NCI-H510A (cell line): Measurements from ENCODE around the gene EIF2B2.
"Not testable (repeated sequence)": the region's sequence is repeated elsewhere in the genome, so short reads cannot be mapped to it uniquely, and the experiment has no call there.

Experiments used
- DNase-seq: peaks from one replicate; lab custom pipeline; 2025; lab: John Stamatoyannopoulos, UW

EIF2B2 gene

DNA sequence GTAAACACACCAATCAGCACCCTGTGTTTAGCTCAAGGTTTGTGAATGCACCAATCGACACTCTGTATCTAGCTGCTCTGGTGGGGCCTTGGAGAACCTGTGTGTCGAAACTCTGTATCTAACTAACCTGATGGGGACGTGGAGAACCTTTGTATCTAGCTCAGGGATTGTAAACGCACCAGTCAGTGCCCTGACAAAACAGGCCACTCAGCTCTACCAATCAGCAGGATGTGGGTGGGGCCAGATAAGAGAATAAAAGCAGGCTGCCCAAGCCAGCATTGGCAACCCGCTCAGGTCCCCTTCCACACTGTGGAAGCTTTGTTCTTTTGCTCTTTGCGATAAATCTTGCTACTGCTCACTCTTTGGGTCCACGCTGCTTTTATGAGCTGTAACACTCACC is 6.9 kb upstream of the EIF2B2 start:
- DNase-seq = not testable (repeated sequence)

DNA sequence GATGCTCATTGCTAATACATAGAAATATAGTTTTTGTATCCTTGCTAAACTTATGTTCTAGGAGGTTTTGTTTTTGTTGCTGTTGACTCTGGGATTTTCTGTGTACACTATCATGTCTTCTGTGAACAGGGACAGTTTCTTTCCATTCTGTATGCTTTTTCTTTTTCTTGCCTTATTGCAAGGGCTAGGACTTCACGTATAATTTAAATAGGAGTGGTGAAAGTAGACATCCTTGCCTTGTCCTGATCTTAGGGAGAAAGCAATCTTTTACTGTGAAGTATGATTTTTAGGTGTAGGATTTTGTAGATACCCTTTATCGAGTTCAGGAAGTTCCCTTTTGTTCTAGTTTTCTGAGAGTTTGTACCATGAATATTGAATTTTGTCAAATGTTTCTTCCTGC is 1.5 kb upstream of the EIF2B2 start:
- DNase-seq = no peak

DNA sequence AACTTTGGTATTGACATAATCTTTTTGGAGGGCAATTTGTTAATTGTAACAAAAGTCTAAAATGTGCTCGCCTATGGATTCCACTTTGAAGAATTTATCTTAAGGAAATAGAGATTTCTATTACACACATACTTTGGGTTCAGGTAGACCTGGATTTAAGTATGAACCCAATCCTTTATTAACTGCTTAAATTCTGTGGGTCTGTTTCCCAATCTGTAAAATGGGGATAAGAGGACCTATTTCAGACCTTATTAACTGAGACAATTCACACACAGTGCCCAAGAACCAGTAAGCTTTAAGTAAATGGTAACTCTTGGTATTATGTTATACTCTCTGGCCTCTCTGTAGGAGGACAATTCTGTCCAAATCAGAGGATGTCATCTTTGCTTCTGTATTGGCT is 822 bp upstream of the EIF2B2 start:
- no peak for DNase-seq

DNA sequence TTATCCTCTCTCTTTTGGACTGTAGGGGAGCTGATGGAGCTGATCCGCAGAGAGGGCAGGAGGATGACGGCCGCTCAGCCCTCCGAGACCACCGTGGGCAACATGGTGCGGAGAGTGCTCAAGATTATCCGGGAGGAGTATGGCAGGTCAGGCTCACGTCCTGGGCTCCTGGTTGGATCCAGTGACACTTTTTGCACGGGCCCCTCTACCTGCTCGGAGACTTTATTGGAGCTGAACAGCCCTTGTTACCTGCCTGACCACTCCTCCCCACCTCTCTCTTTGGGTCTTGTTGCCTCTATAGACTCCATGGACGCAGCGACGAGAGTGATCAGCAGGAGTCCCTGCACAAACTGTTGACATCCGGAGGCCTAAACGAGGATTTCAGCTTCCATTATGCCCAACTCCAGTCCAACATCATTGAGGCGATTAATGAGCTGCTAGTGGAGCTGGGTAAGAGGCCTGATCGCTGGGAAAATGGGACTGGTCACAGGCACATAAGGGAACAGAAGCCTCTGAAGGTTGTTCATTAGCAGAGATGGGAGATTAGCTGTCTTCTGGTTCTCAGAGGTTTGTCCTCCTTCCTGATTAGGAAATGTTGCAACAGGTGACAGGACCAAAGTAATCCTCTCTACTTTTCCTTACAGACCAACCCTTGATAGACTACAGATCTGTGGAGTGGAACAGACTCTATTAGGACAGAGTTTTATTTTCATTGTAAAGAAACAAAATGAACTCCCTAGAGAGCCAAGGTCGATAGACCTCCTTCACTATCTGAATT is 718 bp downstream of the EIF2B2 start:
- DNase-seq = no peak

DNA sequence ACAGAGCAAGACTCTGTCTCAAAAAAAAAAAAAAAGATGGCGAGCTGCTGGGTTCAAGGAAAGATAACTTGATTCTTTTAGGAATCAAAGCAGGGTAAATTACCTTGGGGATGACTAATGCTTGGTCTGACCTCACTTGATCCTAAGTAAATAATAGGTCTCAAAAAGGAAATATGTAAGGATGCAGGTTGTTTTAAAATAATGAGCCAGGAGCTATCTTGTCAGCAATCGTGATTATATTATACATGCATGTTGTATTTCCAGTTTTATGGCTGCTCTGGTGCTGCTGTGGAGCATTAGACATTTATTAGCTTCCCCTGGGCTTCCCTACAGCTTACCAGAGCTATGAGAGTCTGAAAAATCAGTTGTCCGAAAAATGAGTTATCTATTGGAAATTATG is 2.6 kb downstream of the EIF2B2 start:
- DNase-seq = no peak

DNA sequence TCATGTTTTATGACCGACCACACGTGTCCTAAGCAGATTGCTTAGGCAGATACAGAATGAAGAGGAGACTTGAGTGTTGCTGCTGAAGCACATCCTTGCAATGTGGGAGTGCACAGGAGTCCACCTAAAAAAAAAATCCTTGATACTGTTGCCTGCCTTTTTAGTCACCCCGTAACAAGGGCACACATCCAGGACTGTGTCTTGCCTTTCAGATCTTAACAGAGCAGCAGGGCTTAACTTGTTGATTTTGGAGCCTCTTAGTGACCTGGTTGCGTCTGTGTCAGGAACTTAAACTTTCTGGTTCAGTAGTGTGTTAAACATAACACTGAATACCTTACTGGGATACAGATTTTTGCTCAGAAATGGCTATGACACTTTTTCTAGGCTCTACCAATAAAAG is 6.5 kb downstream of the EIF2B2 start:
- DNase-seq = no peak

DNA sequence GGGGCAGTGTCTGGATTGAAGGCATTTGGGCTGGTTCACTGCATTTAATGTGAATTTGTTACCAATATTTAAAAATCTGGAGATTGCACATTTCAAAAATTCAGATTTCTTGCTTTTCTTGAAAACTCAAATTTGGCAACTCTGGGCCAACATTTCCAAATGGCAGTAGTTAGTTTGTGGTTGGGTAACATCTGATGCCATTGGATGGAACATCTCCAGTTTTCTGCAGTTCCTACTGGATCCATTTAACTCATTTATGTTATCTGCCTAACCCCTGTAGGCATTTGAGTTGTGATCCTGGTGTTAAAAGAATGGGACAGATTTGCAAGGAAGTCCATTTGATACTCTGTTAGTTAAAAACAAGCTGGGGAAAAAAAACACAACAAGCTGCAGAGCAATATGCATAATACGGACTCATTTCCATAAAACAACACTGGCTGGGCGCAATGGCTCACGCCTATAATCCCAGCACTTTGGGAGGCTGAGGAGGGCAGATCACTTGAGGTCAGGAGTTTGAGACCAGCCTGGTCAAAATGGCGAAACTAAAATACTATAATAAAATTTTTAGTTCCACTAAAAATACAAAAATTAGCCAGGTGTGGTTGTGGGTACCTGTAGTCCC is 7.9 kb downstream of the EIF2B2 start:
- DNase-seq = no peak

DNA sequence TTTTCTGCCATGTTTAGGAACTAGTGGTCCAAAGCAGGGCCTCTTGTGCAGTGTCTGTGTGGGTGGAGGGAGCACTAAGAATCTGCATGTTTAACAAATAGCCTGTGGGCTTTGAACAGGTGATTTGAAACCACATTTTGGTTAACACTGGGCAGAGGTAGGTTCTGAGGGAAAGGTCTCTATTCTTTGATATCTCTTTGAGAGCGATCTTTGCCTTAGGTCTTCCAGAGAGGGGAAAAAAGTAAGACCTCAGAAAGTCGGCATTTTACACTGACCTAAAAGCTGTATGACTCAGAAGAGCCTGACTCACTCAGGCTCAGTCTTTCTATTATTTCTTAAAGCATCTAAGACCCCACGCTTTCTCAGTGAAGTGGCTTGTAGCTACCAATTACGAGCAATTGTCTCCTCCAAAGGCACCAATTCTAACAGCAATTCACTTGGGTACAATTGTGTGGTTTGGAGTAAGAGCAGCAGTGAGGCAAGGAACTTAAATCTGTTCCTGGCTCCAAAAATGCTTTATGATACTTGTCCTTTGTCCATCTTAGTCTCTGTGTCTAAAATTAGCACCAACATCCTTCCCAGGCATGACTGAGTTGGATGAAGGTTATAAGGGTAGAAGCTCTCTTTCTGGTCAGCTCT is 8.8 kb downstream of the EIF2B2 start:
- DNase-seq = no peak

DNA sequence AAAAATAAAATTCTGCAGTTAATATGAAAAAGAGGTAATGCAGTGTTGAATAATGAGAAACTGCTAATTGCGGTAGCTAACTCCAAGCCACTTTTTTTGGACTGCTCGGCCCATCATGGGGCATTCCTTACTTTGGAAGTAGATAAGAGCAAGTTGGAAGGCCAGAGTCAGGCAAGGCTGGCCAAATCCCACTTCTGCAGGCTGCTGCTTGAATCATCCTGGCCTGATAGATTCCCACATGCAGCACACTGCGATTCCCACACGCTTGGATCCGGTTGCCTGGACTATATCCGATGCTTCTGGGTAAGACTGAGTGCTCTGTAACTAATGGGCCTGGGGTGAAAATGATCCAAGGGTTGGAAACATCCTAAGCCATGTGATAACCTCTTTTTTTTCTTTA is 10.6 kb downstream of the EIF2B2 start:
- no peak for DNase-seq

DNA sequence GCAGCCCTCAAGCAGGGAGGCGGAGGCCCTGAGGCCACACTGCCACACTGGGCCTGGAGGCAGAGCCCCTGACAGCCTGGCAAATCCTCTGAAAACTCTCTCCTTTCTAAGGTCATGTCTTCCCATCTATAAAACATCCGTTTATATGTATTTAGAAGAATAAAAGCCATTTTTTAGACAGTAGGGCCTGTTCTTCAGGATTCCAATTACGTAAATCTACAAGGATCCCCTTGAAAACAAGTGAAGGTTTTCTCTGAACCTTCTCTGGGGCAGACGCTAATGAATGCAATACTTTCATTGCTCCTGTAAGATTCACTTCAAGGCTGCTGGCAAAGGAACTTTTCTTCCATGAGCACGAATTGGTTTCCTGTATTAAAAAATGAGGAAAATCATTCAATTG is 12.8 kb downstream of the EIF2B2 start:
- no peak for DNase-seq

DNA sequence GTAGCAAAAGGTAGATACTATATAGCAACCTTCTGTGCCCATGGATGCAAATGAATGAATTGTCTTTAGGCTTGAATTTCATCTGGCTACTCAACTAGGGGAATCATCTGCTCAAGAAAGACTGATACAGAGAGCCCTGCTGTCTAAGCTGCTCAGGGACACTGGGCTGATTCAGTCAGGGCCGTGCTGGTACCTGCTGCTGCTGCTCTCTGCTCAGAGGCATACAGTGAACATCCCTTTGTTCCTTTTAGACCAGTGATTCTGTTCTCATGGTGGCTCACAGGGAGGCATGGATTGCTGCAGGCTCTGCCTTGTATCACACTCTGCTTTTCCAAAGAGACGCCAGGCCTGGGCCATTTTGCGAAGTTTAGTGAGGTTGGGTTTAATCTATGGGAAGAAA is 14.1 kb downstream of the EIF2B2 start:
- DNase-seq = no peak

DNA sequence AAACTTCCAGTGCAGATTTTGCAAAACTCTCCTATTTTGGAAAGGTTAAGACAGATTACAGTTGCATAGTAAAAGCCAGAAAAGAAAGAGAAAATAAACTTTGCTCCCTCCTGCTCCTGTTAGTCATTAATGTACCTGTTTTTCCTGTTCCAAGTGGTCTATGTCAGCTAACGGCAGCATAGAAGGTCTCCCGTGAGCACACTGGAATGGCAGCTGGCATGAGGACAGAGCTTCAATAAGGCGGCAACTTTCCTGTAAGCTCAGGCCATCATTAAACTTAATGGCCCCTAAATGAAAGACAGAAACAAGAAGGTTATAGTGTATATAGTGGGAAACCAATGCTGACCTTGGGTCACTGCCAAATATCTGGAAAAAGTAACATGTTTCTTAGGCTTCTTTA is 16.0 kb downstream of the EIF2B2 start:
- no peak for DNase-seq

DNA sequence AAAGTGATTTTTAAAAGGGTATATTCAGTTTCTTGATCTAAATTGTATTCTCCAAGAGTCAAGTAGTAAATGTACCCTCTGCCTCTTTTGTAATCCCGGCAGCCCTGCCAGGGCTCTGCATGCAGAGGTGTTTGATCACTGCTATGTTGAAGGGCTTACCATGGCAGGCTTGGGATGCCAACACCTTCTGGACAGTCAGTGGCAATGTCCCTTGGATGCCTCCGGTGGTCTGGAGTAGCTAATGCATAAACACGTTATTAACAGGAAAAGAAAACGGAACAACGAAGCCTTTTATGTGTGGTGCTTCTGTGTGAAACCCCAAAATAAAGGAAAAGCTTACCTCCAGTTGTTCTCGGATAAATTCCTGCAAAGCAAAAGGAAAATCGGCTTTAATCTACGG is 19.9 kb downstream of the EIF2B2 start:
- peak; percentile 14 for DNase-seq

DNA sequence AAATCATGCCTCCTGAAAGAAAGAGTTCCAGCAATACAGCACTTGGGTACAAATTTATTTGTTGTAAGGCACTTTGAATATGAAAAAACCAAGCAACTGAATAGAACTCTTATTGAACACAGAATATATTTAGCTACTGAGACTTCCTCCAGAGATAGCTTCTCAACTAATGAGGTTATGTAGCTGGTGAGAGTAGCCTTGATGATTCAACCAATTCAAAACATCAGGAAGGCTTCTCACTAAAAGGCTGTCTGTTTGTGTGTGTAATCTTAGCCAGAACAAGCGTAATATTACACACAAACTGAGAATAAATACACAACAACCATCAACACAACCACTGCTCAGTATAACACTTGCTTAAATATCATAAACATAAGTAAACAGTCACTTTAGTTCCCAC is 20.4 kb downstream of the EIF2B2 start:
- DNase-seq = no peak

DNA sequence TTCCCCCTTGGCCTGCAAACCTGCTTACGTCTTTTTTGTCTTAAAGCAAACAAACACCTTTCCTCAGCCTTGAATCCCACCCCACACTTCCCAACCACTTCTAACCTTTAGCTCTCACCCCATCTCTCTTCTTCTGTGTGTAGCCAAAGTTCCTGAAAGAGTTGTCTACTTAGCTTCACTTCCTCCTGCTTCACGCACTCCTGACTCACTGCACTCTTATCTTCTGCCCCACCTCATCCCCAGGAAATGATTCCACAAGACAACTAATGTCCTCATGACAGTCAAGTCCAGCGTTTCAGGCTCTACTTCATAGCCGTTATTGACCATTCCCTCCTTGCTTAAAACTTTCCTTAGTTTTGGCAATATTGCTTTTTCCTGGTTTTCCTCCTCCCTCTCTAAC is 22.4 kb downstream of the EIF2B2 start:
- no peak for DNase-seq

DNA sequence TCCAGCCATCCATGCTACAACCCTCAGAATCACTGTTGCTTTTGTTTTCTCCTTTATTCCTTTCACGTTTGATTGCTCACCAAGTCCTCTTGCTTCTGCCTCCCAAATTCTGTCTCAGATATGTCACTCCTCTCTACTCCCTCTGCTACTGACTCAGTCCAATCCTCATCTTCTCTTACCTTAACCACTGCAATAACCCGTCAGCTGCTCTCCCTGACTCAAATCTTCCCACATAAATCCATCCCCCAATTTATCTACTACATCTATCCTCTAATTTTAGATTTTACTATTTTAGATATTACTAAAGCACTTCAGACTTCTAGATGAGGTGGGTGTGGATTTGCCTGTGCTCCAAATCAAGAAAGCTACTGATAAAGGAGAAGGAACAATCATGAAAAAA is 23.2 kb downstream of the EIF2B2 start:
- DNase-seq = no peak

DNA sequence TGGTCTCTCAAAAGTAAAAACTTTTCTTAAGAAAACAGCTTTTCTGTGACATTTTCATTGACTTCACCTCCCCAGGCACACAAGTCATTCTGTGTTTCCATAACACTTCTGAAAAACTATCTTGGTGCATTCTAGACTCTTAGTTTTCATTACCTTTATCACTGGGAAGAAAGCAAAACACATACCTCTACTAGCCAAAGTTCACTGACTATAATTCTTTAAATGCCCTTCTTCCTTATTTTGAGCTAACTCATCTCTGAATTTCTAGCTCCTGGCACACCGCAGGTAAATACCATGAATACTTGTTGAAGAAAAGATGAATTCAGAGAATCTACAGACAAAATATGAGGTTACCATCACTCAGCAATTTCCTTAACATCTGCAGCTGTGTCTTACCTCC is 27.4 kb downstream of the EIF2B2 start:
- DNase-seq = no peak

DNA sequence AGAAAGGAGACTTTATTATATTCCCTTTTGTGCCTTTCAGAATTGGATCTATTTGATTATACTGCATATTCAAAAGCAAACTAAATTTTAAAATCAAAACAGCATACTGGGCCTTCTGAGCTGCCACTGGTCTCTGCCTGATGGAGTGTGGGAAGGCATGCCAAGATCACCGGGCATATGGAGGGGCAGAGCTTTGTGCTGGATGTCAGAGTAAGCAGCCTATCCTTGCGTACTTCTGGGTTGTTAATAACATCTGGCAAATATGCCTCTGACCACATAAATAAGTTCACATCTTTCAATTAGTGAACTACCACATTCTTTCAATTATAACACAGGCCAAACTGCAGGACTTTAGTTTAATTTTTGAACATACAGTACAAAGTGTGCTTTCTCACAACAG is 30.2 kb downstream of the EIF2B2 start:
- DNase-seq = no peak

DNA sequence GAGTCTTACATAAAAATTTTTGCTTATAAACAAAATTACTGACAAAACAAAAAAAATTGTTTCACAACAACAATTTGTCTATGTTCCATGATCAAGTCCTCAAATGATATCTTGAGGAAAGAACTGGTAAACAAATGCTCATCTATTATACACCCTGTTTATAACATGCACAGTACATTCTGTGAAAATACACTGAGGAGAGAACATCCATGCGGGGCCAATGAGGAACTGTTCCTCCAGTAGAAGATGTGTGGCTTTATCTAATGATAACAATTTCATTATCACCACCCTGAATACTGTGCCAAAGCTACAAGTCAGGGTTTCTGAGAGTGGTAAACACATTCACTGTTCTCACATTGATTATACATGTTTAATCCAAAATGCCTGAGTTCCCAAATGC is 37.8 kb downstream of the EIF2B2 start:
- DNase-seq = no peak

DNA sequence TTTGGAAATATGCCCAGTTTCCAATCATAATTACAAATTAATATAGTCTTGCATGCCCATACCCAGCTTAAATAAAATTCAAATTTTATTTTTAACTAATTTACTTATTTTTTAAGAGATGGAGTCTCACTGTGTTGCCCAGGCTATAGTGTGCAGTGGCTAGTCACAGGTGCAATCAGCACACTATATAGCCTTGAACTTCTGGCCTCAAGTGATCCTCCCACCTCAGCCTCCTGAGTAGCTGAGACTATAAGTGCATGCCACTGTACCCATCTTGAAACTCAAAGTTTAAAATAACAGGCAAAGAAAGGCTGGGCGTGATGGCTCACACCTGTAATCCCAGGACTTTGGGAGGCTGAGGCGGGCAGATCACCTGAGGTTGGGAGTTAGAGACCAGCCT is 38.2 kb downstream of the EIF2B2 start:
- DNase-seq = no peak

DNA sequence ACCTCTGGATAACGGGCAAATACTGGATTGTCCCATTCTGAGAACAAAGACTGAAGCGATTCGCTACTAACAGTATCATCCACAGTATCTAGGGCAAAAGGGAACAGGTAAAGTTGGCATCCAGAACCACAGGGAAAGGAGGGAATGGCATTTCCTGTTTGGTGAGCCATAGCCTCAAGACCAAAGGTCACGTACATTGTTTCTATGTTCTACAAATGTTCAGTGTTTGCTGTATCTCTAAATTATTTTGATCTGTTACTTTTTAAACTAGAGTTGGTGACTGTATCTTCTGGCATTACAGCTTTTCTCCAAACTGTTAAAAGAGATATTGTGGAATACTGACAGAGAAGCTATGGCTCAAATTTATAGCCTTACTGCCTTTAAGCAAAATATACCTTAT is 38.9 kb downstream of the EIF2B2 start:
- DNase-seq = no peak

DNA sequence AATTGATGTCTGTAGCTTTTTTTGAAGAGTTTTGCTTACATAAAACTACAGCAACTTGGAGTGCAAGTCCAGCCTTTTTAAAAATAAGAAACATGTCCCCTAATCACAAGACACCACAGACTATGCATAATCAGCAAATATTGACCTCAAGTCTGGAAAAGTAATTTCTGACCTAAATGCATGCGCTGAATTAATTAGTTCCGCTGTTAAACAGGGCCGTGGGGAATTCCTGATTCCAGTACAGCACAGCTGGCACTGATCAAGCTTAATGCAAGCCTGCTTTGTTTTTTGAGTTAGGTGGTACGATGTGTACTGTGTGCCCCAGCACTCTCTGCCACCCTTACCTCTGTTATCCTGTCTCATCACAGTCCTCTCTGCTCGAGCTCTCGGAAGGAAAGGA is 39.3 kb downstream of the EIF2B2 start:
- no peak for DNase-seq

DNA sequence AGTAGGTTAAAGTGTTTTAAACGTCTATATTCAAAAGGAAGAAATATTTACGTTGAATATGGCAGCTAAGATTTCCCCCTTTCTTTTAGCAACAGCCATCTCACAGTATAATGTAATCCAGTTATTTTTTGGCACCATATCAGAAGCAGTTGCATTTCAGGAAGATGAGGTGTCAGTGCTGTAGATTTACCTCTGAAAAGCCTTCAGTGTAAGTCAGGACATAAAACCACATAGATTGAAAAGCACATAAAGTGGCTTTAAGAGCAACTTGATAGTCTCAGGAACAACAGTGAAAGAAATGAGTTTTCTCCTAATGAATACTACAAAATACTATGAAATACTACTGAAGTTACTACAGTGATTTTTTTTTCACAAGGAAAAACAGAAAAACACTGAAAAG is 41.6 kb downstream of the EIF2B2 start:
- DNase-seq = no peak

DNA sequence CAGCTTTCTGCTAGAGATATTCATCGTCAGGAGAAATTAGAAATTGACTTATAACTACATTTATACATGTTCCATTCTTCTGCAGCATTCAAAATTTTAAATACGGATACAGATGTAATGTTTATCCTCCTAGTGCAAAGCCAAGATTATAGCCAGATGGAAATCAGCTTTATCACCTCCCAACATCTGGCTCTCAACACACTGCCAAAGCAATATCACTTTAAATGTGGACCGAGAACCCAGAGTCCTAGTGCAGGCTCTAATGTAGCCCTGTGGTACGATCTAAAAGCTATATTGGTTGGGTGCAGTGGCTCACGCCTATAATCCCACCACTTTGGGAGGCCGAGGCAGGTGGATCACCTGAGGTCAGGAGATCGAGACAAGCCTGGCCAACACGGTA is 42.0 kb downstream of the EIF2B2 start:
- no peak for DNase-seq
